ENCODE data around the gene PDCD5.

DNA sequence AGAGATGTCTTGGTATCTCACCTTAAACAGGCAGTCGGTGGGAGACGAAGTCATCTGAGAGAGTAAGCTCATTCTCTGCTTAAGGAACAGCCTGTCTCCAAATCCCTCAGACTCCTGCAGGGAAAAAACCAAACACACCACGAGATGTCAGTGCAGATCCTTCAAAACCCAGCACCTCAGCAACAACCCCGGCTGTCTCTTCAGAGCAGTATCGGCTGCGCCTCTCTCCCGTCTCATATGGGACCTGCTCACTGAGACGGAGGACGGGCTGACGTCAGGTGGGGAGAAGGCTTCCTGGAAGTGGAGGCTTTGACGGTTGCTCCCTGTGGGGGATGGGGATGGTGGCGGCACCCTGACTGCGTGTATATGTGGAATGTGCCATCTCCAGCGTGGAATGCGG, 50.4 kb downstream of the PDCD5 start:
- TF ChIP-seq, protein P1, sequence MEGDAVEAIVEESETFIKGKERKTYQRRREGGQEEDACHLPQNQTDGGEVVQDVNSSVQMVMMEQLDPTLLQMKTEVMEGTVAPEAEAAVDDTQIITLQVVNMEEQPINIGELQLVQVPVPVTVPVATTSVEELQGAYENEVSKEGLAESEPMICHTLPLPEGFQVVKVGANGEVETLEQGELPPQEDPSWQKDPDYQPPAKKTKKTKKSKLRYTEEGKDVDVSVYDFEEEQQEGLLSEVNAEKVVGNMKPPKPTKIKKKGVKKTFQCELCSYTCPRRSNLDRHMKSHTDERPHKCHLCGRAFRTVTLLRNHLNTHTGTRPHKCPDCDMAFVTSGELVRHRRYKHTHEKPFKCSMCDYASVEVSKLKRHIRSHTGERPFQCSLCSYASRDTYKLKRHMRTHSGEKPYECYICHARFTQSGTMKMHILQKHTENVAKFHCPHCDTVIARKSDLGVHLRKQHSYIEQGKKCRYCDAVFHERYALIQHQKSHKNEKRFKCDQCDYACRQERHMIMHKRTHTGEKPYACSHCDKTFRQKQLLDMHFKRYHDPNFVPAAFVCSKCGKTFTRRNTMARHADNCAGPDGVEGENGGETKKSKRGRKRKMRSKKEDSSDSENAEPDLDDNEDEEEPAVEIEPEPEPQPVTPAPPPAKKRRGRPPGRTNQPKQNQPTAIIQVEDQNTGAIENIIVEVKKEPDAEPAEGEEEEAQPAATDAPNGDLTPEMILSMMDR (IDR thresholded peaks at IDR 0.05; ENCODE audit: extremely low read depth in 1 of 2, insufficient read depth in 1 of 2, low read depth in 1 of 2, low read length in 2 of 2): no peak
- no peak for TF ChIP-seq EZH2 (IDR thresholded peaks at IDR 0.05; ENCODE audit: borderline replicate concordance, low read depth, low read length, severe bottlenecking)
